ENCODE measurements around the gene MPPED1.

Gene MPPED1

GRCh38 chr22:43539572-43540528, 128.0 kb downstream of the MPPED1 start:
- Histone ChIP-seq H3K9me3 (ENCODE audit: insufficient read depth, low read length, severe bottlenecking) (no peaks in the 10 kb centered on the region), H3K36me3 (ENCODE audit: insufficient read depth, low read length) (no peaks in the 10 kb centered on the region), H3K9ac (ENCODE audit: low read depth, low read length) (no peak overlapping the region), H3K4me2 (ENCODE audit: insufficient read depth, low read length) (no peak overlapping the region), H3K79me2 (ENCODE audit: insufficient read depth, low read length) (no peaks in the 10 kb centered on the region), H4K20me1 (ENCODE audit: insufficient read depth, low read length) (no peaks in the 10 kb centered on the region; the same call in 1 of the 2 replicates), H3K27ac (ENCODE audit: low read length) (no peak overlapping the region), H2AFZ (ENCODE audit: low read depth, low read length) (no peak overlapping the region), H3K4me3 (ENCODE audit: low read depth in 1 of 2, low read length in 2 of 2) (no peak overlapping the region), H3K4me1 (ENCODE audit: insufficient read depth, low read length) (no peaks in the 10 kb centered on the region), H3K27me3 (ENCODE audit: insufficient read depth, low read length, poor library complexity) (peaks cover 7% of the 10 kb centered on the region)
- DNase-seq (no peak), ATAC-seq (ENCODE audit: insufficient read depth, low read depth) (no peak)
- TF ChIP-seq EZH2 (IDR thresholded peaks at IDR 0.05; ENCODE audit: borderline replicate concordance, low read depth, low read length, severe bottlenecking) = no peak
- TF ChIP-seq CTCF (IDR thresholded peaks at IDR 0.05; ENCODE audit: borderline replicate concordance, extremely low read depth, low read length, poor library complexity, severe bottlenecking) = no peak

DNA sequence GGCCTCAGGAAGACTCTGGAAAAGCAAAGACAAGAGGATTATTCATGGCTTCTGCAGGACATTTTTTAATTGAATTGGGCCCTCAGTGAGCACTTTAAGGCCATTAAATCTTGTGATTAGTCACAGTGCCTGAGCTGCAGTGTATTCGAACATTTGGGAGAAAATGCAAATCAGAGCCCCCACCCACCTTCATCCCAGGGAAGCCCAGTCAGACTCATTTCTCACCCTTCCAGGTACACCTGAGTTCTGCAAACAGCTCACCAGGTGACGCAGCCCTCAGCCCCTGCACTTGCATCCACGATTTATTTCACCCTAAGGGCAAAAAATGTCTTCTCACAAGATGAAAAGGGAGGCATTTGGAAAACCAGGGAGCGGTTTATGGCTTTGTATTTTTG, 128.7 kb downstream of the MPPED1 start:
- Histone ChIP-seq H3K9ac (ENCODE audit: low read depth, low read length) (no peak overlapping the region), H3K4me1 (ENCODE audit: insufficient read depth, low read length) (no peaks in the 10 kb centered on the region), H3K4me2 (ENCODE audit: insufficient read depth, low read length) (no peak overlapping the region), H2AFZ (ENCODE audit: low read depth, low read length) (no peak overlapping the region), H3K4me3 (ENCODE audit: low read depth in 1 of 2, low read length in 2 of 2) (no peak overlapping the region), H3K36me3 (ENCODE audit: insufficient read depth, low read length) (no peaks in the 10 kb centered on the region), H4K20me1 (ENCODE audit: insufficient read depth, low read length) (no peaks in the 10 kb centered on the region; the same call in 1 of the 2 replicates), H3K27ac (ENCODE audit: low read length) (no peak overlapping the region), H3K9me3 (ENCODE audit: insufficient read depth, low read length, severe bottlenecking) (no peaks in the 10 kb centered on the region), H3K79me2 (ENCODE audit: insufficient read depth, low read length) (no peaks in the 10 kb centered on the region), H3K27me3 (ENCODE audit: insufficient read depth, low read length, poor library complexity) (peaks cover 6% of the 10 kb centered on the region)
- ATAC-seq (ENCODE audit: insufficient read depth, low read depth) (no peak), DNase-seq (no peak)
- TF ChIP-seq CTCF (IDR thresholded peaks at IDR 0.05; ENCODE audit: borderline replicate concordance, extremely low read depth, low read length, poor library complexity, severe bottlenecking) (no peak), EZH2 (IDR thresholded peaks at IDR 0.05; ENCODE audit: borderline replicate concordance, low read depth, low read length, severe bottlenecking) (no peak)

- Histone ChIP-seq H4K20me1 (ENCODE audit: insufficient read depth, low read length) (no peaks in the 10 kb centered on the region; the same call in 1 of the 2 replicates), H3K4me1 (ENCODE audit: insufficient read depth, low read length) (no peaks in the 10 kb centered on the region), H3K36me3 (ENCODE audit: insufficient read depth, low read length) (no peaks in the 10 kb centered on the region), H2AFZ (ENCODE audit: low read depth, low read length) (no peak overlapping the region), H3K9ac (ENCODE audit: low read depth, low read length) (no peak overlapping the region), H3K4me3 (ENCODE audit: low read depth in 1 of 2, low read length in 2 of 2) (no peak overlapping the region), H3K79me2 (ENCODE audit: insufficient read depth, low read length) (no peaks in the 10 kb centered on the region), H3K27me3 (ENCODE audit: insufficient read depth, low read length, poor library complexity) (peaks cover 4% of the 10 kb centered on the region), H3K4me2 (ENCODE audit: insufficient read depth, low read length) (no peak overlapping the region), H3K9me3 (ENCODE audit: insufficient read depth, low read length, severe bottlenecking) (no peaks in the 10 kb centered on the region), H3K27ac (ENCODE audit: low read length) (no peak overlapping the region)
- TF ChIP-seq CTCF (IDR thresholded peaks at IDR 0.05; ENCODE audit: borderline replicate concordance, extremely low read depth, low read length, poor library complexity, severe bottlenecking) (no peak), EZH2 (IDR thresholded peaks at IDR 0.05; ENCODE audit: borderline replicate concordance, low read depth, low read length, severe bottlenecking) (no peak)
- DNase-seq (no peak), ATAC-seq (ENCODE audit: insufficient read depth, low read depth) (no peak)
Measured at GRCh38 chr22:43541022-43541421, 129.2 kb downstream of the MPPED1 start.
